ENCODE data around the gene SELENON. TPM values are rescaled to one million over a fixed set of nuclear protein-coding genes. Genes with fewer than 3 reads are reported as not detected.
A peak's percentile ranks its signal among the peaks of the same experiment; 100 is the strongest.

Gene SELENON
- total and polyA plus RNA-seq, 2 of the 8 experiments (the other 6 are each of a cell fraction or from before 2014, with no cell fraction given) = 43.0 to 77.6 TPM

DNA sequence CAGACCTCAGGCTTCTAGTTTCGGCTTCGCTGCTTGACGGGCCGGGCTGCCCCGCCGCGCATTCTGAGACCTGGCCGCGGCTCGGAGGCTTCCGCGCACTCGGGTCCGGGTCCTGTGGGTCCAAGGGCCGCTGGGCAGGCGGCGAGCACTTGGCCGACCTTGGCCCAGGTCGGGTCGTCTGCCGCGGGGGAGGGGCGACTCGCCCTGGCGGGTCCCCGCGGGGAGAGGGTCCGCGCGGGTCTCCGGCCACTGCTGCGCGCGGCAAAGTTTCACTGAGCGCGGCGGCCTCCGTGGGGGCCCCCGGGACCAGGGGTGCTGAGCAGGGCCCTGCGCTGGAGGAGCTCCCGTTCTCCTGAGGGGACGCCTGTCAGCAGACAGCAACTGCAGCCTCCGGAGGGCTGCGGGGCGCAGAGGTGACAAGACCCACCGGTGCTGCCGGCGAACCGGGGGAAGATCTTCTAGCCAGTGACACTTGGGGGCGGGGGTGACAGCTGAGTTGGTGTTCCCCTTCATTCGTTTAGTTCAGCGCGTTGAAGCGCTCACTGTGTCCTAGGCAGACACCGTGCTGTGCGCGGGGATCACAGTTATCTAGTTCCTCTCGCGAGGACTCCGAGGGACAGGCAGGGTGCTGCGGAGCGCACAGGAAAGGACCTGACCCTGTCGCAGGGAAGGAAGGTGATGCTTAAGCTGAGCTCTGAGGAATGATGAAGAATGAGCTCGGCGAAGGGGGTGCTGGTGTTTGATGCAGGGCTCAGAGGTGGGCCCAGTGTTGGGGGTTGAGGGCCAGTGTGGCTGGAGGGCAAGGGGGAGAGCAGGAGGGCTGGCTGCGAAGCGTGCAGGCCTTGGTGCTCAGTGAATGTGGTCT lies 20.5 kb downstream of the SELENON start (continued):
- TF ChIP-seq ATF3 (IDR thresholded peaks at IDR 0.05; ENCODE audit: insufficient read depth, low read depth, low read length) = no peak
- peak in 1 of 2 experiments; percentile 83; a peak in 2 of 4 replicates for TF ChIP-seq HDAC2 (IDR thresholded peaks at IDR 0.05; ENCODE audit: borderline replicate concordance in 1 of 2, low read depth in 2 of 2, low read length in 2 of 2)
- peak; percentile 19 for TF ChIP-seq CTBP2 (IDR thresholded peaks at IDR 0.05; ENCODE audit: borderline replicate concordance, insufficient read depth, insufficient read length, low read length)
- TF ChIP-seq RFX5 (IDR thresholded peaks at IDR 0.05; ENCODE audit: borderline replicate concordance, low read depth, low read length) = no peak
- 0 out of 4 replicates have a peak, but pooled peaks of 1 of the 2 experiments have one; percentile 24 for TF ChIP-seq SIN3A (conservative IDR thresholded peaks at IDR 0.05 in 1 of 2, IDR thresholded peaks at IDR 0.05 in 1 of 2; ENCODE audit: low read depth in 1 of 2, low read length in 2 of 2)
- TF ChIP-seq CHD1 (IDR thresholded peaks at IDR 0.05; ENCODE audit: low read depth, low read length) = no peak
- no peak for TF ChIP-seq POU5F1 (IDR thresholded peaks at IDR 0.05; ENCODE audit: low read depth, low read length)
- TF ChIP-seq SAP30 (IDR thresholded peaks at IDR 0.05; ENCODE audit: insufficient read depth, insufficient replicate concordance, low read length) = peak; percentile 71
- no peak for TF ChIP-seq BCL11A (IDR thresholded peaks at IDR 0.05; ENCODE audit: low read depth in 2 of 2, low read length in 2 of 2)
- TF ChIP-seq NANOG (IDR thresholded peaks at IDR 0.05; ENCODE audit: insufficient read depth, low read depth, low read length, poor library complexity, severe bottlenecking) = no peak
- no peak for TF ChIP-seq BRCA1 (IDR thresholded peaks at IDR 0.05; ENCODE audit: low read depth, low read length)
- 0 out of 2 replicates have a peak, but pooled peaks have one; percentile 8 for TF ChIP-seq CREB1 (IDR thresholded peaks at IDR 0.05)
- TF ChIP-seq RXRA (IDR thresholded peaks at IDR 0.05; ENCODE audit: insufficient read depth, low read depth, low read length) = no peak
- TF ChIP-seq TAF7 (optimal IDR thresholded peaks at IDR 0.05; ENCODE audit: borderline replicate concordance, low read depth, low read length) = no peak
- no peak for TF ChIP-seq FOSL1 (IDR thresholded peaks at IDR 0.05; ENCODE audit: insufficient read depth, low read depth, low read length)
- no peak for TF ChIP-seq EZH2 (IDR thresholded peaks at IDR 0.05; ENCODE audit: low read depth, low read length, severe bottlenecking)
- TF ChIP-seq KDM1A (IDR thresholded peaks at IDR 0.05; ENCODE audit: borderline replicate concordance, low read length) = no peak
- TF ChIP-seq BACH1 (IDR thresholded peaks at IDR 0.05; ENCODE audit: low read length) = no peak
- TF ChIP-seq CBX5 (IDR thresholded peaks at IDR 0.05; ENCODE audit: low read depth, low read length) = no peak
- no peak for TF ChIP-seq ASH2L (IDR thresholded peaks at IDR 0.05; ENCODE audit: low read length)
- TF ChIP-seq CHD2 (IDR thresholded peaks at IDR 0.05; ENCODE audit: low read length) = peak; percentile 71
- TF ChIP-seq MAFK (IDR thresholded peaks at IDR 0.05; ENCODE audit: low read depth, low read length) = no peak

Data from H1 (cell line).